GM12878 (cell line): ENCODE results near the gene IP6K3. TPM values are rescaled to one million over a fixed set of nuclear protein-coding genes. Genes with fewer than 3 reads are reported as not detected.

Experiments used
- ATAC-seq: fragments of 200-7000 bp; cut with Tn5 transposase; 3 replicates; pipeline ENCODE4 v1.9.1; 2020; ENCODE audit warnings: mild to moderate bottlenecking, moderate library complexity
- BruUV-seq: library from RNA; stranded (reverse); fragments of 400-500 nt; replicated peaks from 2 replicates; lab custom pipeline; 2021; lab: Mats Ljungman, UMichigan
- CTCF ChIA-PET: fragments of 300-600 bp; sonication (Branson Sonifier 250); formaldehyde crosslinking; extraction: SDS; loops from one replicate; lab custom pipeline; 2021; ENCODE audit warnings: inconsistent platforms; lab: Yijun Ruan, JAX
- POLR2A ChIA-PET: fragments of 350-600 bp; formaldehyde crosslinking; extraction: SDS; loops from one replicate; lab custom pipeline; 2021; ENCODE audit warnings: inconsistent platforms; lab: Charles Lee
- RAD21 ChIA-PET: fragments of 300-600 bp; sonication (Branson Sonifier 250); formaldehyde crosslinking; loops from one replicate; lab custom pipeline; 2023; ENCODE audit warnings: antibody characterized with exemption; ENCODE audit not compliant: unreplicated experiment; lab: Charles Lee
- SMC1A ChIA-PET: fragments of 300-600 bp; sonication (Branson Sonifier 250); formaldehyde crosslinking; loops from one replicate; lab custom pipeline; 2023; ENCODE audit not compliant: unreplicated experiment, uncharacterized antibody; lab: Charles Lee
- DNase-seq: peaks from one replicate; pipeline ENCODE4 v3.0.0-alpha.2; 2011; ENCODE audit warnings: low read depth, low spot score
- FAIRE-seq: peaks from 3 replicates; lab custom pipeline; 2011; peaks lifted over from hg19 to GRCh38; lab: Jason Lieb, UNC
- H2AFZ ChIP-seq: 2 replicates; pipeline ENCODE4 v1.6.0; 2011; ENCODE audit warnings: low read depth, low read length, control low read depth; ENCODE audit not compliant: control insufficient read depth
- H3K27ac ChIP-seq: 2 replicates; pipeline ENCODE4 v1.5.1; 2011; ENCODE audit warnings: control low read depth; ENCODE audit not compliant: control insufficient read depth, insufficient read depth
- H3K27me3 ChIP-seq, 2 experiments: replicated peaks in 1 of 2; 2 replicates each; pipeline versions ENCODE4 v1.6.0 to v1.6.1; 2011; ENCODE audit warnings: low read length in 1 of 2; ENCODE audit not compliant: control insufficient read depth in 2 of 2, insufficient read depth in 2 of 2
- H3K36me3 ChIP-seq, 2 experiments: 2 replicates each; pipeline ENCODE4 v1.5.1; 2011; ENCODE audit warnings: low read length in 1 of 2; ENCODE audit not compliant: control insufficient read depth in 2 of 2, insufficient read depth in 2 of 2
- H3K4me1 ChIP-seq: 2 replicates; pipeline ENCODE4 v1.6.1; 2011; ENCODE audit warnings: mild to moderate bottlenecking, low read length, moderate library complexity, mixed read lengths; ENCODE audit not compliant: control insufficient read depth, insufficient read depth
- H3K4me2 ChIP-seq: 2 replicates; pipeline ENCODE4 v1.6.0; 2011; ENCODE audit warnings: control low read depth; ENCODE audit not compliant: control insufficient read depth, insufficient read depth
- H3K4me3 ChIP-seq: fragments of 200-600 bp; sonication (generic); 2 replicates; pipeline ENCODE4 v1.5.1; 2016
- H3K79me2 ChIP-seq: 2 replicates; pipeline ENCODE4 v1.6.0; 2011; ENCODE audit warnings: low read length; ENCODE audit not compliant: control insufficient read depth, insufficient read depth
- H3K9ac ChIP-seq: 2 replicates; pipeline ENCODE4 v1.8.0; 2011; ENCODE audit warnings: low read length, control low read depth, mixed read lengths; ENCODE audit not compliant: control insufficient read depth, insufficient read depth
- H3K9me3 ChIP-seq: replicated peaks from 3 replicates; pipeline ENCODE4 v1.5.1; 2011; ENCODE audit warnings: mild to moderate bottlenecking, low read length; ENCODE audit not compliant: control insufficient read depth, insufficient read depth
- H4K20me1 ChIP-seq: 2 replicates; pipeline ENCODE4 v1.6.0; 2011; ENCODE audit not compliant: control insufficient read depth, insufficient read depth
- BCL11A ChIP-seq: IDR thresholded peaks from 2 replicates; pipeline ENCODE4 v1.6.1; 2011; ENCODE audit warnings: low read depth, low read length
- CHD1 ChIP-seq: IDR thresholded peaks from 2 replicates; pipeline ENCODE4 v1.6.1; 2012; ENCODE audit warnings: low read depth, low read length, improper control_type of control experiment
- E2F8 ChIP-seq: fragments of 450-650 bp; IDR thresholded peaks from 2 replicates; pipeline ENCODE4 v1.6.1; 2018; ENCODE audit warnings: mild to moderate bottlenecking, low read depth, moderate library complexity; ENCODE audit not compliant: partially characterized antibody
- ESRRA ChIP-seq: IDR thresholded peaks from 2 replicates; pipeline ENCODE4 v1.6.1; 2012; ENCODE audit warnings: mild to moderate bottlenecking, low read length, improper control_type of control experiment
- FOS ChIP-seq: IDR thresholded peaks from 3 replicates; pipeline ENCODE4 v1.6.1; 2011; ENCODE audit warnings: borderline replicate concordance; ENCODE audit not compliant: insufficient read length; ENCODE audit errors: extremely low read depth
- MEF2B ChIP-seq: fragments of 450-650 bp; IDR thresholded peaks from 2 replicates; pipeline ENCODE4 v1.6.1; 2018; ENCODE audit warnings: mild to moderate bottlenecking, moderate library complexity; ENCODE audit not compliant: partially characterized antibody, poor library complexity, severe bottlenecking
- NRF1 ChIP-seq: conservative IDR thresholded peaks from 2 replicates; pipeline ENCODE4 v1.6.1; 2011; ENCODE audit warnings: mild to moderate bottlenecking, low read depth, low read length, improper control_type of control experiment
- RCOR1 ChIP-seq: conservative IDR thresholded peaks from 2 replicates; pipeline ENCODE4 v1.6.1; 2012; ENCODE audit warnings: low read depth, low read length, improper control_type of control experiment
- SMAD5 ChIP-seq: IDR thresholded peaks from 2 replicates; pipeline ENCODE4 v1.6.1; 2016; ENCODE audit warnings: antibody characterized with exemption, low read depth
- WRNIP1 ChIP-seq: IDR thresholded peaks from 2 replicates; pipeline ENCODE4 v1.6.1; 2011; ENCODE audit warnings: low read depth, low read length, improper control_type of control experiment, borderline replicate concordance
- YY1 ChIP-seq: IDR thresholded peaks from 2 replicates; pipeline ENCODE4 v1.6.1; 2011; ENCODE audit warnings: low read depth, mild to moderate bottlenecking, low read length
- ZNF207 ChIP-seq: fragments of 450-650 bp; IDR thresholded peaks from 2 replicates; pipeline ENCODE4 v1.6.1; 2014; ENCODE audit warnings: antibody characterized with exemption, mild to moderate bottlenecking, borderline replicate concordance
- WGBS: methylation state at CpG from one replicate; pipeline ENCODE4 v1.1.6; 2016; ENCODE audit warnings: low lambda C conversion rate; ENCODE audit not compliant: insufficient replicate concordance, insufficient coverage; ENCODE audit errors: missing lambda C conversion rate; 5-methylcytosine and 5-hydroxymethylcytosine counted together
- in situ Hi-C: fragments of 300-500 bp; cut with MboI; formaldehyde crosslinking; loops from 9 replicates; pipeline ENCODE4 v1.14.3; 2018; ENCODE audit warnings: mixed read lengths
- intact Hi-C: fragments of 100-400 bp; cut with micrococcal nuclease; formaldehyde crosslinking; loops from one replicate; pipeline ENCODE4 v1.14.2; 2022; ENCODE audit not compliant: unreplicated experiment
- polyA plus RNA-seq, 11 experiments: library from polyadenylated mRNA; depleted of rRNA in 4 of 11; unstranded in 6 of 11; stranded (reverse) in 5 of 11; fragments of >200 nt; fragmentation: Nextera tagmentation in 4 of 11; fragmentation: Illumina TruSeq in 1 of 11; extraction: Ambion mirVana in 4 of 11; extraction: Trizol in 1 of 11; gene quantifications; 1 replicate in 1 of 11; 2 replicates in 10 of 11; pipeline versions ENCODE4 v1.2.1 to v1.2.3, GENCODE V29; 2011 to 2016; ENCODE audit warnings: inconsistent platforms in 2 of 11, missing spikeins in 2 of 11, low read depth in 1 of 11
- total RNA-seq, 4 experiments: library from RNA; depleted of rRNA in 3 of 4; stranded (reverse); fragments of >200 nt in 3 of 4; fragmentation: Illumina TruSeq in 1 of 4; extraction: Trizol in 1 of 4; gene quantifications; 2 replicates each; pipeline versions ENCODE4 v1.2.1 to v1.2.3, GENCODE V29; 2013 to 2021
- TF ChIP-seq, protein P1 (sequence below): fragments of 450-650 bp; IDR thresholded peaks from 2 replicates; pipeline ENCODE4 v1.6.1; 2017; ENCODE audit warnings: mild to moderate bottlenecking, moderate library complexity
- TF ChIP-seq, protein P2 (sequence below): fragments of 450-650 bp; formaldehyde crosslinking; IDR thresholded peaks from 2 replicates; pipeline ENCODE4 v1.4.0; 2022; ENCODE audit warnings: mild to moderate bottlenecking, moderate library complexity

Gene IP6K3
- total and polyA plus RNA-seq, 10 of the 15 experiments (the other 5 are each of a cell fraction or from before 2014, with no cell fraction given): 0.02 to 0.15 (median 0.09) TPM; not detected in 7

DNA sequence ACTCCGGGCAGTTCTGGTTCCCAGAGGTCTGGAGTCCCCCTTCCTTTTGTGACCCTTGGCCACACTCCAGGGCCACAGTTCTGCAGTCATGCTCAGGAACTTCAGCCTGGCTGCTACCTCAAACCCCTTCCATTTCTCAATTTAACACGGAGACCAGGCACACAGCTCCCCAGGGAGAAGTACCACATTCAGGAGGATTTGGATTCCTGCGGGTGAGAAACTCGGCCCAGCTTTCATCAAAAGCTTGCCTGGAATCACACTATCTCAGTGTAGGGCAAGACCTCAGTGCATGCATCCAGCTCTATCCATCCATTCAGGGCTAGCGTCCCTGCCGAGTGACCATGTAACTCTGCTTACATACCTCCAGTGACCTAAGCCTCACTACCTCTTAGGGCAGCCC is 16.8 kb upstream of the IP6K3 start:
- H3K79me2 ChIP-seq: no peaks in the 10 kb centered on the region
- 26% methylated on average over 6 of the region's 6 CpGs for WGBS
- no peak overlapping the region for H3K9ac ChIP-seq
- no peak overlapping the region for H2AFZ ChIP-seq
- H3K4me3 ChIP-seq: no peak overlapping the region
- ChIA-PET POLR2A (no interaction called here), SMC1A (no interaction called here)
- in situ Hi-C loops (no loop called here), intact Hi-C loops (no loop called here)
- H3K4me2 ChIP-seq: no peak overlapping the region
- TF ChIP-seq CHD1: no peak
- TF ChIP-seq, protein P1, sequence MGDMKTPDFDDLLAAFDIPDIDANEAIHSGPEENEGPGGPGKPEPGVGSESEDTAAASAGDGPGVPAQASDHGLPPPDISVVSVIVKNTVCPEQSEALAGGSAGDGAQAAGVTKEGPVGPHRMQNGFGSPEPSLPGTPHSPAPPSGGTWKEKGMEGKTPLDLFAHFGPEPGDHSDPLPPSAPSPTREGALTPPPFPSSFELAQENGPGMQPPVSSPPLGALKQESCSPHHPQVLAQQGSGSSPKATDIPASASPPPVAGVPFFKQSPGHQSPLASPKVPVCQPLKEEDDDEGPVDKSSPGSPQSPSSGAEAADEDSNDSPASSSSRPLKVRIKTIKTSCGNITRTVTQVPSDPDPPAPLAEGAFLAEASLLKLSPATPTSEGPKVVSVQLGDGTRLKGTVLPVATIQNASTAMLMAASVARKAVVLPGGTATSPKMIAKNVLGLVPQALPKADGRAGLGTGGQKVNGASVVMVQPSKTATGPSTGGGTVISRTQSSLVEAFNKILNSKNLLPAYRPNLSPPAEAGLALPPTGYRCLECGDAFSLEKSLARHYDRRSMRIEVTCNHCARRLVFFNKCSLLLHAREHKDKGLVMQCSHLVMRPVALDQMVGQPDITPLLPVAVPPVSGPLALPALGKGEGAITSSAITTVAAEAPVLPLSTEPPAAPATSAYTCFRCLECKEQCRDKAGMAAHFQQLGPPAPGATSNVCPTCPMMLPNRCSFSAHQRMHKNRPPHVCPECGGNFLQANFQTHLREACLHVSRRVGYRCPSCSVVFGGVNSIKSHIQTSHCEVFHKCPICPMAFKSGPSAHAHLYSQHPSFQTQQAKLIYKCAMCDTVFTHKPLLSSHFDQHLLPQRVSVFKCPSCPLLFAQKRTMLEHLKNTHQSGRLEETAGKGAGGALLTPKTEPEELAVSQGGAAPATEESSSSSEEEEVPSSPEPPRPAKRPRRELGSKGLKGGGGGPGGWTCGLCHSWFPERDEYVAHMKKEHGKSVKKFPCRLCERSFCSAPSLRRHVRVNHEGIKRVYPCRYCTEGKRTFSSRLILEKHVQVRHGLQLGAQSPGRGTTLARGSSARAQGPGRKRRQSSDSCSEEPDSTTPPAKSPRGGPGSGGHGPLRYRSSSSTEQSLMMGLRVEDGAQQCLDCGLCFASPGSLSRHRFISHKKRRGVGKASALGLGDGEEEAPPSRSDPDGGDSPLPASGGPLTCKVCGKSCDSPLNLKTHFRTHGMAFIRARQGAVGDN: no peak
- no peak for TF ChIP-seq NRF1
- no peak for TF ChIP-seq YY1
- TF ChIP-seq RCOR1: no peak
- TF ChIP-seq E2F8: no peak
- no peak for TF ChIP-seq ZNF207
- TF ChIP-seq BCL11A: no peak
- TF ChIP-seq FOS: no peak
- TF ChIP-seq, protein P2, sequence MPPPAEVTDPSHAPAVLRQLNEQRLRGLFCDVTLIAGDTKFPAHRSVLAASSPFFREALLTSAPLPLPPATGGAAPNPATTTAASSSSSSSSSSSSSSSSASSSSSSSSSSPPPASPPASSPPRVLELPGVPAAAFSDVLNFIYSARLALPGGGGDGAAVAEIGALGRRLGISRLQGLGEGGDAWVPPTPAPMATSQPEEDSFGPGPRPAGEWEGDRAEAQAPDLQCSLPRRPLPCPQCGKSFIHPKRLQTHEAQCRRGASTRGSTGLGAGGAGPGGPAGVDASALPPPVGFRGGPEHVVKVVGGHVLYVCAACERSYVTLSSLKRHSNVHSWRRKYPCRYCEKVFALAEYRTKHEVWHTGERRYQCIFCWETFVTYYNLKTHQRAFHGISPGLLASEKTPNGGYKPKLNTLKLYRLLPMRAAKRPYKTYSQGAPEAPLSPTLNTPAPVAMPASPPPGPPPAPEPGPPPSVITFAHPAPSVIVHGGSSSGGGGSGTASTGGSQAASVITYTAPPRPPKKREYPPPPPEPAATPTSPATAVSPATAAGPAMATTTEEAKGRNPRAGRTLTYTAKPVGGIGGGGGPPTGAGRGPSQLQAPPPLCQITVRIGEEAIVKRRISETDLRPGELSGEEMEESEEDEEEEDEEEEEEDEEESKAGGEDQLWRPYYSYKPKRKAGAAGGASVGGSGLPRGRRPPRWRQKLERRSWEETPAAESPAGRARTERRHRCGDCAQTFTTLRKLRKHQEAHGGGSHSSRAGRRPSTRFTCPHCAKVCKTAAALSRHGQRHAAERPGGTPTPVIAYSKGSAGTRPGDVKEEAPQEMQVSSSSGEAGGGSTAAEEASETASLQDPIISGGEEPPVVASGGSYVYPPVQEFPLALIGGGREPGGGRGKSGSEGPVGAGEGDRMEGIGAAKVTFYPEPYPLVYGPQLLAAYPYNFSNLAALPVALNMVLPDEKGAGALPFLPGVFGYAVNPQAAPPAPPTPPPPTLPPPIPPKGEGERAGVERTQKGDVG (CRISPR knock-in tag): no peak
- no peak for TF ChIP-seq SMAD5
- no peak for TF ChIP-seq MEF2B
- no peak for TF ChIP-seq ESRRA
- TF ChIP-seq WRNIP1: no peak
- TF ChIP-seq, all 136 proteins: peak for 0
- Histone ChIP-seq H3K27me3 (no peaks in the 10 kb centered on the region; a peak in 1 of 4 replicates), H3K9me3 (no peaks in the 10 kb centered on the region), H3K36me3 (no peaks in the 10 kb centered on the region), H3K27ac (no peak overlapping the region), H4K20me1 (no peaks in the 10 kb centered on the region), H3K4me1 (no peaks in the 10 kb centered on the region)
- RAD21 ChIA-PET: no interaction called here
- DNase-seq (no peak), ATAC-seq (no peak), FAIRE-seq (no peak)
- CTCF ChIA-PET: interaction anchor here (1.2 to 4.0 kb wide), 3 partner anchors 19 to 178 kb away, joined by 3 to 15 read pairs (median 3); partner anchors contain the start of gene UQCC2
- no TSS peak for BruUV-seq
